Activated CD8-positive, alpha-beta T cell treated with anti-CD3 and anti-CD28 coated beads for 36 hours (primary cell): ENCODE results near the gene TTYH3. TPM values are rescaled to one million over a fixed set of nuclear protein-coding genes. Genes with fewer than 3 reads are reported as not detected.

ENCODE experiments used
- ATAC-seq: fragments of 200-7000 bp; cut with Tn5 transposase; one replicate; pipeline ENCODE4 v1.10.0; 2021; ENCODE audit warnings: mild to moderate bottlenecking, moderate library complexity
- CTCF ChIA-PET: fragments of 350-600 bp; sonication (Branson Sonifier 250); formaldehyde crosslinking; loops from one replicate; lab custom pipeline; 2021; ENCODE audit warnings: antibody characterized with exemption; lab: Charles Lee
- POLR2A ChIA-PET: fragments of 350-600 bp; sonication (Branson Sonifier 250); formaldehyde crosslinking; loops from one replicate; lab custom pipeline; 2021; ENCODE audit warnings: antibody characterized with exemption; lab: Charles Lee
- DNase-seq: peaks from one replicate; pipeline ENCODE4 v3.0.0-alpha.2; 2020
- H3K27ac Mint-ChIP-seq: one replicate; pipeline ENCODE4 v1.8.0; 2021; ENCODE audit warnings: mild to moderate bottlenecking, mixed read lengths
- H3K27me3 Mint-ChIP-seq: one replicate; pipeline ENCODE4 v1.8.0; 2021; ENCODE audit warnings: mixed read lengths
- H3K36me3 Mint-ChIP-seq: one replicate; pipeline ENCODE4 v1.8.0; 2021; ENCODE audit warnings: low read depth, mixed read lengths
- H3K4me1 Mint-ChIP-seq: one replicate; pipeline ENCODE4 v1.8.0; 2021; ENCODE audit warnings: low read depth, mixed read lengths
- H3K4me3 Mint-ChIP-seq: one replicate; pipeline ENCODE4 v1.8.0; 2021; ENCODE audit warnings: mild to moderate bottlenecking, moderate library complexity, mixed read lengths
- H3K9me3 Mint-ChIP-seq: one replicate; pipeline ENCODE4 v1.8.0; 2021; ENCODE audit warnings: mixed read lengths
- CTCF ChIP-seq: fragments of 200-600 bp; IDR thresholded peaks from one replicate; pipeline ENCODE4 v1.8.0; 2022; ENCODE audit warnings: antibody characterized with exemption, mild to moderate bottlenecking
- intact Hi-C: fragments of 100-400 bp; cut with micrococcal nuclease; formaldehyde crosslinking; loops from one replicate; pipeline ENCODE4 v1.10.0; 2022
- total RNA-seq, 2 experiments: library from RNA; stranded (reverse); gene quantifications; one replicate each; pipeline ENCODE4 v1.2.3, GENCODE V29; 2021

TTYH3 gene
- total RNA-seq, 2 experiments from 2014 or later: 30.3 to 32.3 TPM

GRCh38 chr7:2707481-2707880, 75.7 kb downstream of the TTYH3 start:
- no peak for TF ChIP-seq CTCF
- Mint-ChIP-seq H3K4me1 (peaks cover 23% of the 10 kb centered on the region), H3K27me3 (peaks cover 7% of the 10 kb centered on the region), H3K9me3 (no peaks in the 10 kb centered on the region), H3K4me3 (no peak overlapping the region), H3K27ac (no peak overlapping the region), H3K36me3 (no peaks in the 10 kb centered on the region)
- POLR2A ChIA-PET: no interaction called here
- CTCF ChIA-PET: interaction anchor here (0.8 to 15.0 kb wide), 3 partner anchors 8 to 37 kb away, joined by 3 to 249 read pairs (median 92); no protein-coding TSS in a partner anchor
- DNase-seq (no peak), ATAC-seq (no peak)
- intact Hi-C loops: no loop called here

- DNase-seq (no peak), ATAC-seq (no peak)
- peaks cover 23% of the 10 kb centered on the region for H3K4me1 Mint-ChIP-seq
- no peaks in the 10 kb centered on the region for H3K9me3 Mint-ChIP-seq
- H3K36me3 Mint-ChIP-seq: no peaks in the 10 kb centered on the region
- H3K27me3 Mint-ChIP-seq: peaks cover 7% of the 10 kb centered on the region
- POLR2A ChIA-PET: no interaction called here
- no peak for TF ChIP-seq CTCF
- CTCF ChIA-PET: interaction anchor here (0.8 to 15.0 kb wide), 7 partner anchors 9 to 99 kb away, joined by 3 to 249 read pairs (median 35); no protein-coding TSS in a partner anchor
- no peak overlapping the region for H3K27ac Mint-ChIP-seq
- H3K4me3 Mint-ChIP-seq: no peak overlapping the region
- intact Hi-C loops: no loop called here
Observed at GRCh38 chr7:2708041-2708440, 76.3 kb downstream of the TTYH3 start.

GRCh38 chr7:2708547-2709310, 76.9 kb downstream of the TTYH3 start:
- ChIA-PET POLR2A (interaction anchor here (1.0 to 2.8 kb wide), 6 partner anchors 9 to 38 kb away, joined by 3 to 17 read pairs (median 5); no protein-coding TSS in a partner anchor), CTCF (interaction anchor here (0.6 to 15.0 kb wide), 30 partner anchors 10 to 302 kb away, joined by 3 to 249 read pairs (median 4); no protein-coding TSS in a partner anchor)
- peaks cover 25% of the 10 kb centered on the region for H3K4me1 Mint-ChIP-seq
- H3K4me3 Mint-ChIP-seq: no peak overlapping the region
- DNase-seq (no peak), ATAC-seq (no peak)
- no peaks in the 10 kb centered on the region for H3K36me3 Mint-ChIP-seq
- no peaks in the 10 kb centered on the region for H3K9me3 Mint-ChIP-seq
- peaks cover 9% of the 10 kb centered on the region for H3K27me3 Mint-ChIP-seq
- intact Hi-C loops: no loop called here
- no peak overlapping the region for H3K27ac Mint-ChIP-seq
- TF ChIP-seq CTCF: no peak

GRCh38 chr7:2709553-2710285, 77.9 kb downstream of the TTYH3 start:
- POLR2A ChIA-PET: interaction anchor here (0.7 to 2.8 kb wide), 11 partner anchors 9 to 305 kb away, joined by 3 to 17 read pairs (median 4); partner anchors contain the start of gene IQCE
- H3K27ac Mint-ChIP-seq: peak overlapping the region; percentile 55
- peak; percentile 90 for ATAC-seq
- H3K4me1 Mint-ChIP-seq: peaks cover 31% of the 10 kb centered on the region
- CTCF ChIA-PET: interaction anchor here (0.5 to 15.0 kb wide), 68 partner anchors 10 to 303 kb away, joined by 3 to 249 read pairs (median 4); no protein-coding TSS in a partner anchor
- H3K4me3 Mint-ChIP-seq: peak overlapping the region; percentile 59
- intact Hi-C loops: loop anchor here (2.0 kb wide), 1 partner anchor 39 kb away; no protein-coding TSS in a partner anchor
- no peaks in the 10 kb centered on the region for H3K9me3 Mint-ChIP-seq
- TF ChIP-seq CTCF: peak; percentile 97
- peaks cover 14% of the 10 kb centered on the region for H3K27me3 Mint-ChIP-seq
- no peaks in the 10 kb centered on the region for H3K36me3 Mint-ChIP-seq
- peak; percentile 88 for DNase-seq
